ENCODE data around the gene GNG4. TPM values are rescaled to one million over a fixed set of nuclear protein-coding genes. Genes with fewer than 3 reads are reported as not detected.
"Not testable (repeated sequence)": the region's sequence is repeated elsewhere in the genome, so short reads cannot be mapped to it uniquely, and the experiment has no call there.

The GNG4 gene
- total RNA-seq, 1 experiment from 2014 or later = 9.0 TPM

DNA sequence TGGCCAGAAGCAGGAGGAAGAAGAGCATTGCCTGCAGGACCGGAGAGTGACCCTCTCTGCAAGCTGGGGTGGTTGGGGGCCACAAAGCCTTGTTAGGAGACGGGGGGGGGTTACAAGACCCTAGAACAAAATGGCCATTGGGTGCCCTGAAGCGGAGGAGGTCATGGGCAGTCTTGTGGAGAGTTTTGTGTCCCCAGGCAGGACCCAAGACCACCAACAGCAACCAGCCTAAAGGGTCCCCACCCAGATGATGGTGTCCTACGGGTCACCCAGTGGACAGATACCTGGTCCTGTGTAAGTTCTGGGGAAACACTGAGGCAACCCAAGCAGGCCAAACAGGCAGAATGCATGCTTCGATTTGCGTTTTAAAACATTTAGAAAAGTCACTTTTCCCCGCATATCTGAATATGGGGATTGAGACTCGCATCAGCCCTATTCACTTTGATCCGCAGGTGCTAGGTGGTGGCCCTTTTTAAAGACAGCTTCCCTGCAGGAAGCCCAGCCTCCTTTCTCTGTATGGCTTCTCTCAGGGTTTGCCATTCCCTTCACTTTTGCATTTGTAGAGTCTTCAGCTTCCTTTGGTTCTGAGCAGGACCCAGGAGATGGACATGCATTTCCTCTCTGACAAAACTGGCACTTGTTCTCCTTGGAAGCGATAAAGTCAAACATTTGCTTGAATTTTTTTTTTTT lies 21.1 kb downstream of the GNG4 start:
- DNase-seq (ENCODE audit: low spot score) = no peak

GRCh38 chr1:235625831-235626230 lies 23.8 kb downstream of the GNG4 start:
- DNase-seq (ENCODE audit: low spot score) = no peak

- DNase-seq (ENCODE audit: low spot score) = no peak
Measured at GRCh38 chr1:235625340-235625739, 24.2 kb downstream of the GNG4 start.

DNA sequence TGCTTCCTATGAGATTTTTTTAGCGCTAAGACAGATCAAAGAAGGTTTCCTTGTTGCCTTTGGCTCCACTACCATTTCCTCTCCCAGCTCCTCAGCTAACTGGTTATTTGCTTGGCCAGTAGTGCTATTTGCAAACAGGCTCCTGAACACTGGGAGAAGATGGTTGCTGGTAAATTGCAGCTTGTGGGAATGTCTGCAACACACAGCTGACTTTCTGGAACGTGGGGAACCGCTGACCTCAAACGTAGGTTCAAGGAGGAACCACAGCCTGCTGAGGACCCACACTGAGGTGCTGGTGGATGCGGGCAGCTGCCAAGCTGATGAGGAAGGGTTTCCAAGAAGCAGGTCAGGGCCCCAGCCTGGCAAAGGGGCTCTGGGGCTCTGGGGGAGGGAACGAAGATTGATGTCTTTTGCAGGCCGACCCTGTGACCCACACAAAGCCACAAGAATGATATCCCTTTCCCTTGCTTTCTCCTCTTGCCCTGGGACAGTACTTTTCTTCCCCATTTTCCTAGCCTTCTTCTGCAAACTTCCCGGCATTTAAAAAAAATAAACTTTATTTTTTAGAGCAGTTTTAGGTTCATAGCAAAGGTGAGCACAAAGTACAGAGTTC lies 24.8 kb downstream of the GNG4 start:
- peak; percentile 14 for DNase-seq (ENCODE audit: low spot score)

DNA sequence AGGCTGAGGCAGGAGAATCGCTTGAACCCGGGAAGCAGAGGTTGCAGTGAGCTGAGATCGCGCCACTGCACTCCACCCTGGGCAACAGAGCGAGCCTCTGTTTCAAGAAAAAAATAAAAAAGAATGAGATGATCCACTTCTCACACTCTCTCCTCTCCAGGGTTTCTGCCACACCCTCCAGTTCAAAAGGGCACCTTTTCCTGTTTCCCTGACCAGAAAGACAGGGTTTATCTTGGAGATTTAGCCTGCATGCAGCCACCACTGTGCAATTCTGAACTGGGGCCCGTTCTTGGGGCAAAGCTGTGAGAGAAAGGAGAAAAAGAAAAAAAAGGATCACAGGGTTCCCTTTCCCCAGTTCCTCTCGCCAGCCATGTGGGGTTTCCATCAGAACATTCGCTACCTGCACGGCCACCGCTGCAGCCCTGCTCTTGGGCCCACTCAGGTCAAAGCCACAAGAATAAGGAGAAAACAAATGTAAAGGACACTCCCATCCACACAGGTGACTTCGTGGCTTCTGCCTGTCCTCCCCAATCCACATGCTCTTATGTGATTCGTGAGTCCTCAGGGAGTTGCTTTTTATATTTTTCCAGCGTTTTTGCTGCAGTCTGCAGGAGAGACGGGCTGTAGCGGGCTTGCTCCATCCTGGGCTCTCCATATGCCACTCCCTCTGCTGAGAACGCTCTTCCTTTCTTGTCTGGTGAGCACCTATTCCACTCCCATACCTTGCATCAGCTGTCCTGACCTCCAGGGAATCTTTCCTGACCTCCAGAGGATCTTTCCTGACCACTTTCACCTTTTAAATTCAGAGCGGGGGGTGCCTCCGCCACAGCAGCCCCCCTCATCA lies 26.4 kb downstream of the GNG4 start:
- DNase-seq (ENCODE audit: low spot score) = no peak

DNA sequence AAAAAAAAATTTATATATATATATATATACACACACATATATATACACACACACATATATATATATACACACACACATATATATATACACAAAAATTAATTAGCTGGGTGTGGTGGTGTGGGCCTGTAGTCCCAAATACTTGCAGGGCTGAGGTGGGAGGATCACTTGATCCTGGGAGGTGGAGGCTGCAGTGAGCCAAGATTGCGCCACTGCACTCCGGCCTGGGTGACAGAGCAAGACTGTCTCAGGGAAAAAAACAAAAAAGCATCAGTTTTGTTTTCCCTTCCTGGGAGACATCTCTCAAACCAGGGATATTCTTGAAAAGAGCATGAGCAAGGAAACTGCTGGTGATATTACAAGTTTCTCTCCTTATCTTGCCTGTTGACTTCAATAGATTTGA lies 30.4 kb downstream of the GNG4 start:
- not testable (repeated sequence) for DNase-seq (ENCODE audit: low spot score)

DNA sequence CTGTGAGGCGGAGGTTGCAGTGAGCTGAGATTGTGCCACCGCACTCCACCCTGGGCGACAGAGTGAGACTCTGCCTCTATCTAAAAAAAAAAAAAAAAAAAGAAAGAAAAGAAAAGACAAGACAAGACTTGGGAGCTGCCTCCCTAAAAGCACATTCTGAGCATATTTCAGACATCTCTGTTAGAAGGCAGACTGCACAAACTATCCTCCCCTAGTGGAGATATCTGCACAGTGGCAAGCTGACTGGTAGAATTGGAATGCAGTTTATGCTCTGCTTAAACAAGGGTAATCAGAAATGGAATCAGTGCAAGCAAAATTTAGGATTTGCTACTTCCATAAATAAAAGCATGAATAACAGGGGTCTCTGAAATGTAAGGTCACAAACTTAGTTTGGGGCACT lies 31.8 kb downstream of the GNG4 start:
- DNase-seq (ENCODE audit: low spot score) = no peak

DNA sequence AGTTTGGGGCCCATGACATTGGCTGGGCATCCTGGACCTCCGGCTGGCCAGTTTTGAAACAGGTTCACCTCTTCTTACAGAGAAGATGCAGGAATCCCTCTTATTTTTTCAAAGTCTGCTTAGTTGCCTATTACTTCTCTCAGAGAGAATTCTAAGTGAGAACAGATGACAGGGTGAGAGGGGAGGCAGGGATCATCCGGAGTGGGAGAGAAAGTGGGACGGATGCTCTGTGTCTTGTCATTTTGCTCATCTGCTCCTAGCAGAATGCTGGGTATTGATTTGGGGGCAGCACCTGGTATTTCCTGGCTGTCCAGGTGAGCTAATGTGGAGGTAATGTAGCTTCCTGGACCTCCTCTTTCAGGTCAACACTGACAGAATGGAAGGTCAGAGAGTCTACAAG lies 32.4 kb downstream of the GNG4 start:
- DNase-seq (ENCODE audit: low spot score) = no peak

GRCh38 chr1:235614442-235614954 lies 35.1 kb downstream of the GNG4 start:
- no peak for DNase-seq (ENCODE audit: low spot score)

- no peak for DNase-seq (ENCODE audit: low spot score)
Measured at GRCh38 chr1:235613602-235614001, 36.0 kb downstream of the GNG4 start.

DNA sequence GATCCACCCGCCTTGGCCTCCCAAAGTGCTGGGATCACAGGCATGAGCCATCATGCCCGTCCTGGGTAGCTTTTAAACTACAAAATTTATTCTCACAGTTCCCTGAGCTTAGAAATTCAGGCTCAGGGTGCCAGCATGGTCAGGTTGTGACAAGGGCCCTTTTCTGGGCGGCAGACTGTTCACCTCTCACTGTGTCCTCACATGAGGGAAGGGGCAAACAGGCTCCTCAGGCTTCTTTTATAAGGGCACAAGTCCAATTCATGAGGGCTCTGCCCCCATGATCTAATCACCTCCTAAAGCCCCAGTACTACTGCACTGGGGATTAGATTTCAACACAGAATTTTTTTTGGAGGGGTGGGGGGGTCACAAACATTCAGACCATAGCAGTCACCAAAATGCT lies 36.8 kb downstream of the GNG4 start:
- DNase-seq (ENCODE audit: low spot score) = no peak

DNA sequence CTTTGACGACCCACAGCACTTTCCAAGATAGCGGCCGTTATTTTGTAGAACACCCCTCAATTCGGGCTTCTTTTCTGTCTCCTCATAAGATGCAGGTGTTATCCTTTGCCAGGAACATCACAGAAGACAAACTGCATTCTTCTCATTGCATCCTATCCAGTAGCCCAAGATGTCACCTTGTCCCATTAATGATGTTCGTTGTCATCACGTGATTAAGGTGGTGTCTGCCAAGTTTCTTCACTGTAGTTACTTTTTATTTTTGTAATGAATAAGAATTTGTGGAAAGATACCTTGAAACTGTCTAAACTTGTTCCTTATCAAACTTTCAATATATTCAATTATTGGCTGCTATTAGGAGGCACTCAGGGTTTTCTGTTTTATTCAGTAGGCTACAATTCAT lies 39.4 kb downstream of the GNG4 start:
- no peak for DNase-seq (ENCODE audit: low spot score)

DNA sequence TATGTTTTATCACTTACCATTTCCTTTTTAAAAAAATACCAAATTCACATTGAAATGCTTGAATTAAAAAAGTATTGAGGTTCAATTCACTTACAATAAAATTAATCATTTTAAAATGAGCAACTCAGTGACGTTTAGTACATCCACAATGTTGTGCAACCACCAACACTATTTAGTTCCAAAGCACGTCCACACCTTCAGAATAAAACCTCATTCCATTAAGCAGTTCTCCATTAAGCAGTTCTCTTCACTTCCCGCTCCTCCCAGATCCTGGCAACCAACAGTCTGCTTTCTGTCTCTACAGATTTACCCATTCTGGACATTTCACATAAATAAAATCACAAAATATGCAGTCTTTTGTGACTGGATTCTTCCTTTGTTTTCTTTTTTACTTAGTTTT lies 41.3 kb downstream of the GNG4 start:
- no peak for DNase-seq (ENCODE audit: low spot score)

DNA sequence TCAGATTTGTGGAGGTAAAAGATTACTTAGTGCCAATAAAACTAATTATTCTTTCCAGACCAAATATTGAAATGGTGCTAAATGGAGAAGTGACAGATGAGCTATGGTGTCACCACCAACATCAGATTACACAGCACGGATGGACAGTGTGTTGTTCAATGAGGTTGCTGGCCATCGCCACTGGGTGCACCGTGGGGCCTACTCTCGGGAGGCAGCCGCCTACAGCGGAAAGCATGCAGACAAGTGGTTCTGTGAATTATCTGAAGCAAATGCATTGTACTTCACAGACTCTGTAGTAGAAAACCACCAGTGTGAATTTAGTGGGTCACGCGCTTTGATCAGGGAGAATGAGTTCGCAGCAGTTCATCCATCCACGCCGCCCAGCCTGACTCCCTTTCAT lies 42.3 kb downstream of the GNG4 start:
- DNase-seq (ENCODE audit: low spot score) = no peak

DNA sequence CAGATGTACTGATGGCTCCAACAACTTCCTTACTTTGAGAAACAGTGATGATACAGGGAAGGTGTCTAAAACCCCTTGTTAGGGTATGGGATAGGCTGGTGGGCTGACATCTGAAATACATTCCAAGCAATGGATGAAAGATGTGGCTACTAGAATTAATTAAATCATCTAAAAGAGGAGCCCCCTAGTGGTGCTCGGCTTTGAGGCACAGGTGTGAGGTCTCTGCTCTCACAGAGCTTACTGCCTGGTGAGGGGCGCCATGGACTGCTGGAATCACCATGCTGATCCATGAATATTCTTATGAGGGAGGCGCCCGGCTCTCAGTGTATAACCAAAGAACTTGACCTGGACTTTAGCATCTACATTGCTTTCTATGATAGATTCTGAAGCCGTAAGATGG lies 48.5 kb downstream of the GNG4 start:
- DNase-seq (ENCODE audit: low spot score) = no peak

DNA sequence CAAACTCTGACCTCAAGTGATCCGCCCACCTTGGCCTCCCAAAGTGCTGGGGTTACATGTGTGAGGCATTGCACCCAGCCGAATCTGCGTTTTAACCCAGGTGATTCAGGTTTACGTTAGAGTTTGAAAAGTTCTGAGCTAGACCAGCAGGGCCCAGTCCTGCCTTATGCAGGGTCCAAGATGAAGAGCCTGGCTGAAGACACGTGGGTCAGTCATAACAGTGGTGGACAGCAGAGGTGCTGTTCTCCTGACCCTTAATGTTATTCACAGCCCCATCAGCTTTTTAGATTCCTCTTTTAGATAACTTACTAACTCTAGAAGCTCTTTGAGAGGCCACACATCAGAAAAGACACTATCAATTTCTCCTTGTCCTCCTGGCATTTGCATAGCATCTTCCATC lies 50.0 kb downstream of the GNG4 start:
- no peak for DNase-seq (ENCODE audit: low spot score)

GRCh38 chr1:235597867-235598553 lies 51.6 kb downstream of the GNG4 start:
- DNase-seq (ENCODE audit: low spot score) = peak; percentile 47

- no peak for DNase-seq (ENCODE audit: low spot score)
Measured at GRCh38 chr1:235595079-235595478, 54.5 kb downstream of the GNG4 start.

DNA sequence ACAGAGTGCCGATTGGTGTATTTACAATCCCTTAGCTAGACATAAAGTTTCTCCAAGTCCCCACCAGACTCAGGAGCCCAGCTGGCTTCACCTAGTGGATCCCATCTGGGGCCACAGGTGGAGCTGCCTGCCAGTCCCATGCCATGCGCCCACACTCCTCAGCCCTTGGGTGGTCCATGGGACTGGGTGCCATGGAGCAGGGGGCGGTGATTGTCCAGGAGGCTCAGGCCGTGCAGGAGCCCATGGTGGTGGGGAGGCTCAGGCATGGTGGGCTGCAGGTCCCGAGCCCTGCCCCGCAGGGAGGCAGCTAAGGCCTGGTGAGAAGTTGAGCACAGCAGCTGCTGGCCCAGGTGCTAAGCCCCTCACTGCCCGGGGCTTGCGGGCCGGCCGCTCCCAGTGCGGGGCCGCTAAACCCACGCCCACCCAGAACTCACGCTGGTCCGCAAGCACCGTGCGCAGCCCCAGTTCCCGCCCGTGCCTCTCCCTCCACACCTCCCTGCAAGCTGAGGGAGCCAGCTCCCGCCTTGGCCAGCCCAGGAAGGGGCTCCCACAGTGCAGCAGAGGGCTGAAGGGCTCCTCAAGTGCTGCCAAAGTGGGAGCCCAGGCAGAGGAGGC lies 55.2 kb downstream of the GNG4 start:
- not testable (repeated sequence) for DNase-seq (ENCODE audit: low spot score)

- no peak for DNase-seq (ENCODE audit: low spot score)
Measured at GRCh38 chr1:235588916-235589515, 60.6 kb downstream of the GNG4 start.

GRCh38 chr1:235588156-235588555 lies 61.4 kb downstream of the GNG4 start:
- DNase-seq (ENCODE audit: low spot score) = no peak
